ENCODE measurements around the gene FOXN1.

GRCh38 chr17:28555022-28555421, 48.9 kb downstream of the FOXN1 start:
- TF ChIP-seq POLR2A (IDR thresholded peaks at IDR 0.05): no peak
- no peak for TF ChIP-seq EP300 (IDR thresholded peaks at IDR 0.05)
- TF ChIP-seq CTCF (IDR thresholded peaks at IDR 0.05): no peak
